ENCODE results near the gene TDP2. TPM values are rescaled to one million over a fixed set of nuclear protein-coding genes. Genes with fewer than 3 reads are reported as not detected.
"Not testable (repeated sequence)": the region's sequence is repeated elsewhere in the genome, so short reads cannot be mapped to it uniquely, and the experiment has no call there.

The TDP2 gene
- total and polyA plus RNA-seq, 9 of the 15 experiments (the other 6 are each of a cell fraction or from before 2014, with no cell fraction given) = 27.7 to 60.1 (median 31.8) TPM

- H3K79me2 ChIP-seq (ENCODE audit: control insufficient read depth, insufficient read depth, low read length) = peaks cover 37% of the 10 kb centered on the region
- H3K9ac ChIP-seq (ENCODE audit: insufficient read depth in 1 of 2, low read depth in 2 of 2, low read length in 2 of 2); H3K4me2 ChIP-seq (ENCODE audit: insufficient read depth, low read length); H3K36me3 ChIP-seq (ENCODE audit: control insufficient read depth, insufficient read depth, low read length); CTCF ChIA-PET (ENCODE audit: low intra/inter-chr PET ratio); intact Hi-C loops (cut with micrococcal nuclease); DNase-seq (ENCODE audit: extremely low read depth in 1 of 4, low spot score in 3 of 4); H3K27ac ChIP-seq (ENCODE audit: extremely low read depth, low read depth, low read length); BruUV-seq (replicated peaks); FAIRE-seq; H3K4me1 ChIP-seq (replicated peaks in 1 of 2; ENCODE audit: control insufficient read depth in 2 of 2, insufficient read depth in 2 of 2, low read length in 2 of 2); H3K9me1 ChIP-seq (ENCODE audit: control insufficient read depth, insufficient read depth, low read length); H3K9me3 ChIP-seq (replicated peaks; ENCODE audit: control insufficient read depth, insufficient read depth, low read depth, low read length); H3K27me3 ChIP-seq (ENCODE audit: control insufficient read depth in 2 of 2, insufficient read depth in 2 of 2, low read length in 2 of 2); H3K4me3 ChIP-seq; H4K20me1 ChIP-seq (replicated peaks; ENCODE audit: control insufficient read depth, insufficient read depth, low read length); H2AFZ ChIP-seq (ENCODE audit: low read depth, low read length); in situ Hi-C loops (cut with MboI); ATAC-seq: not testable (repeated sequence)
- TF ChIP-seq ZNF280B (CRISPR knock-in tag; IDR thresholded peaks at IDR 0.05) (peak; percentile 66; the same call in 1 of the 2 replicates), ZNF280A (IDR thresholded peaks at IDR 0.05; ENCODE audit: low read depth, partially characterized antibody) (peak; percentile 72), CBX3 (IDR thresholded peaks at IDR 0.05; ENCODE audit: borderline replicate concordance in 1 of 2, low read length in 2 of 2) (peak in 1 of 2 experiments; percentile 62; a peak in 1 of 3 replicates), TRIM28 (IDR thresholded peaks at IDR 0.05) (0 out of 2 replicates have a peak, but pooled peaks have one; percentile 39)
- POLR2A ChIA-PET = interaction anchor here (0.9 kb wide), 1 partner anchor 25 kb away, joined by 3 read pairs; the partner anchor contains the start of gene KIAA0319
These were observed 3.8 kb upstream of the TDP2 start for GRCh38 chr6:24670492-24670891.
